Epithelial cell of proximal tubule (primary cell): ENCODE measurements around the gene LYRM4. TPM values are rescaled to one million over a fixed set of nuclear protein-coding genes. Genes with fewer than 3 reads are reported as not detected.

Source experiments
- DNase-seq: peaks from one replicate; pipeline ENCODE4 v3.0.0-alpha.2; 2011; ENCODE audit warnings: low read depth
- H3K4me3 ChIP-seq: 2 replicates; pipeline ENCODE4 v1.5.1; 2011; ENCODE audit warnings: low read depth, mild to moderate bottlenecking, low read length
- total RNA-seq: library from RNA; depleted of rRNA; stranded (reverse); fragments of >200 nt; gene quantifications from 2 replicates; pipeline ENCODE4 v1.2.3, GENCODE V29; 2015
- TF ChIP-seq, protein P1 (sequence below): conservative IDR thresholded peaks from 2 replicates; pipeline ENCODE4 v1.5.1; 2012; ENCODE audit warnings: low read depth, mild to moderate bottlenecking, low read length

LYRM4 gene
- total RNA-seq, 1 donor from 2014 or later: 17.8 TPM

DNA sequence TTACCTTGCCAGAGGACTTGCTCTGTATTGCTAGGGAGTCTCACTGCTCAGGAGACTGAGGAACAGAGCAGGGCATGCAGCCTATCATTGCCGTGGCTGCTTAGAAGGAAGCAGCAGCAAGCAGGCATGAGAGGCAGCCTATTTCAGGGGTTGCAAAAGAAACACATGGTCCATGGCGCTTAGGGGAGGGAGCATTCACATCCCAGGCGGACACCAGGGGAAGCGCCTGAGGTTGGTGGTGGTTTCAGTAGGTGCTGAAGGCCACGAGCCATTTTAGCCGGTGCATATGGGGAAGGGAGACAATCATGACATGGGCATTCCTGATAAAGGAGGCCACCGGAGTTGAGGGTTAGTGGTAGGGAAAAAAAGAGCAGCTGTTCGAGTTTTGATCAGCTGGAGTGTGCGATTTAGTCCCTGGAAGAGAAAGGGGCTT, 21.5 kb upstream of the LYRM4 start:
- no peak for DNase-seq
- H3K4me3 ChIP-seq: no peak overlapping the region

DNA sequence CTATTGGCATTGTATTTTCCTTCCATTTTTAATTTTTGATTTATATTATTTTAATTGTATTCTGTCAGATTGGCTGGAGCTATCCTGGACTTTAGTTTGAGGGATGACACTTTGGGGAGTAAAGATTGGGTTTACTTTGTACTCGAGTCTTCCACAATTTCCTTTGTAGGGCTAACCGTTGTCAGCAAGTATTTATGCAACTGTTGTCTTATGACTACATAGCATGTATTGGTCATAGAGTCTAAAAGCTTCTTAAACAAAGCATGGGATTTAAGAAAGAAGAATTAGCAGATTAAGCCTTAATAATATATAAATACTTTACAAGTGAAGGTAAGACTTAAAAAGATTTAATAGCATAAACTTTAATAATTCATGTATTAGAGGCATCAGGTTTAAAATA, 20.2 kb upstream of the LYRM4 start:
- no peak for DNase-seq
- H3K4me3 ChIP-seq: no peak overlapping the region
- TF ChIP-seq, protein P1, sequence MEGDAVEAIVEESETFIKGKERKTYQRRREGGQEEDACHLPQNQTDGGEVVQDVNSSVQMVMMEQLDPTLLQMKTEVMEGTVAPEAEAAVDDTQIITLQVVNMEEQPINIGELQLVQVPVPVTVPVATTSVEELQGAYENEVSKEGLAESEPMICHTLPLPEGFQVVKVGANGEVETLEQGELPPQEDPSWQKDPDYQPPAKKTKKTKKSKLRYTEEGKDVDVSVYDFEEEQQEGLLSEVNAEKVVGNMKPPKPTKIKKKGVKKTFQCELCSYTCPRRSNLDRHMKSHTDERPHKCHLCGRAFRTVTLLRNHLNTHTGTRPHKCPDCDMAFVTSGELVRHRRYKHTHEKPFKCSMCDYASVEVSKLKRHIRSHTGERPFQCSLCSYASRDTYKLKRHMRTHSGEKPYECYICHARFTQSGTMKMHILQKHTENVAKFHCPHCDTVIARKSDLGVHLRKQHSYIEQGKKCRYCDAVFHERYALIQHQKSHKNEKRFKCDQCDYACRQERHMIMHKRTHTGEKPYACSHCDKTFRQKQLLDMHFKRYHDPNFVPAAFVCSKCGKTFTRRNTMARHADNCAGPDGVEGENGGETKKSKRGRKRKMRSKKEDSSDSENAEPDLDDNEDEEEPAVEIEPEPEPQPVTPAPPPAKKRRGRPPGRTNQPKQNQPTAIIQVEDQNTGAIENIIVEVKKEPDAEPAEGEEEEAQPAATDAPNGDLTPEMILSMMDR: no peak

More for the DNA sequence above, 21.5 kb upstream of the LYRM4 start:
- TF ChIP-seq, protein P1: no peak

DNA sequence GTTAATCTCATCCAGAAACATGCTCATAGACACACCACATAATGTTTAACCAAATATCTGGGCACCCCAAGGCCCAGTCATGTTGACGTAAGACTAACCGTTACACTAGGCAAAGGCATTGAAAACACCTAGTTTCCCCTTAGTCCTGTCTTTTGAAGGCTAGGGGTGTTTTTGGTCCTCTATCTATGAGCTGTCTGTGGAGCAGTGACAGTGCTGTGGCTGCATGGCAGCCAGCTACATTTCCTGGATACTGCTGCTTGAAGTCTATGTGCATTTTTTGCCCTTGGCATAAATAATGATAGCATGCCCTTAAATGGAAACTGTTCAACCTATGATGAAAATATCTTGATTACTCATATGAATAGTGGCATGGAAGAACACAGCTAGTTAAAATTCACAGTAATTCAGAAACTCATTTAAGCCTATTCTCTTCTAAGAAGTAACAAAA, 19.2 kb upstream of the LYRM4 start:
- no peak overlapping the region for H3K4me3 ChIP-seq
- TF ChIP-seq, protein P1: no peak
- no peak for DNase-seq

DNA sequence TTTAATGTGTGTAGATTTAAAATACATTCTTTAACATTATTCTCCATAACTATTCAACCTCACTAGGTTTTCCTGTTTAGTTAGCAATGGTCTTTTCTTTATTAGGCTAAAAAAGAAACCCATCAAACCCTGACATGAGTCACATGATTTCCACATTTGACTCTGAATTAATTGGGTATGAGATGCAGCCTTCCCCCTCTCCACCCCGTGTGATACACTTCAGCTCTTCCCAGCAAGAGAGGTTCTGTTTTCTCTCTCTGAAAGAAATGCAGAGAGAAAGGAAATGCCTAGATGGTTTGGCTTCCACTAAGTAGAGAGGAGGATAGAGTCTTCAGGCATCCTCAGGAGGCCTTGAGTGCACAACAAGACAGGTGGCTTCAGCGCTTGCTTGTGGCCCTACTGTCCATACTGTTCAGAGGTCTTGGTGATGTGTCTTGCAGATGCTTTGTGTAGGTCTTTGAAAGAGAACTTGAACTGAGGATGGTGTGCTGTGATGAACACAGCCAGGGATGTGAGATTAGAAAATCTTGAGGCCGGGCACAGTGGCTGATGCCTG, 17.9 kb upstream of the LYRM4 start:
- TF ChIP-seq, protein P1: no peak

DNA sequence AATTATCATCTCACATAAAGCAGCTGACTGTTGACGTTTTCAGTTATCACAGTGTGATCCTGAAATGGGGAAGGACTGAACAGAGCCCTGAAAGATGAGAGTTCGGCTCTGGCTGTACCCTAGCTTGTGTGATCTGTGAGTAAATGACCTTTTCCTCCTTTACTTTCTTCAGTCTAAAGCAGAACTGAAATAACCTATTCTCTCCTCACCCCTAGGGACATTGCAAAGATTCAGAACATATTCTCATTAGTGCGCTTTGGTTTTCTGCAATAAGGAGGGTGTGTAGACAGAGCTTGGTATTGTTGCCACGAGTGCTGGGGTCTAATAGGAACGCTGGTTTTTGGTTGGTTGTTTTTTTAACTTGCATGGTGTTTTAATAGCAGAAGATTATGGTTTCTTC, 17.3 kb upstream of the LYRM4 start:
- DNase-seq: no peak
- H3K4me3 ChIP-seq: no peak overlapping the region
- TF ChIP-seq, protein P1: no peak

More for the DNA sequence above, 17.9 kb upstream of the LYRM4 start:
- no peak overlapping the region for H3K4me3 ChIP-seq
- no peak for DNase-seq

DNA sequence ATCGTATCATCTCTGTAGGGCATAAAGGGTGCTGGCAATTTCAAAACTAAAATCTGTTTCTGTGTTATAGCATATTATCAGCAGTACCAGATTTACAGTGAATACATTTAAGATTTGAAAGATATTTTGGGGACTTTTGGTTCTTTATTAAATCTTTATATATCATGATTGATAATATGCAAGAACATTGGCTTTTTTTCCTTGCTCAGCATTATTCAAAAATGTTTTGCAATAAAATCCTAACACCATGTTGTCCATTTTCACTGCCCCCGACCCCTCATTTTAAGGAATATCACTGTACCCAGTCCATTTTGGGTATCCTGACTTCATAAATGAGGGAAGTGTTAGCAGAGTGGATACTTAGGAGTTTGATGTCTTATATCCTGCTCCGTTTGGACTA, 16.8 kb upstream of the LYRM4 start:
- DNase-seq: no peak
- TF ChIP-seq, protein P1: no peak
- H3K4me3 ChIP-seq: no peak overlapping the region

DNA sequence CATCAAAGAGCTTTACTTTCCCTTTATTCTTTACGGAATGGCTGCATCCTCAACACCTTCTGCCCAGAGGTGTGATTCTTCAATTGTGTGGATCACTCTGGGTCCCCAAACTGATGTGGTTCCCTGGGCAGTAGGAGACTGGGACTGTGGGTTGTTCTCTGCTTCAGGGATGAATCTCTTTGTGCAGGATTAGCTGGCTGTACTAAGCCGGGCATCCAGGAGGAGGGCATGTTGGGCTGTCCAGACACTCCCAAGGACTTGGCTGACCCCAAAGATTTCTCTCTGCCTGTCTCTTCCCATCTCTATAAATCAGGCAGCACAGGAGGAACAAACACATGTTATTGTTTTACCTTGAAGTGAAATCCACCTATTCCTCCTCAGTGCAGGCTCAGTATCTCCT, 15.8 kb upstream of the LYRM4 start:
- DNase-seq: no peak
- no peak overlapping the region for H3K4me3 ChIP-seq
- TF ChIP-seq, protein P1: no peak
